ENCODE data around the gene TASL.

- TF ChIP-seq RFX5 (IDR thresholded peaks at IDR 0.05) (no peak), RNF2 (IDR thresholded peaks at IDR 0.05; ENCODE audit: borderline replicate concordance, low read depth) (no peak), CTCF (IDR thresholded peaks at IDR 0.05) (no peak), MYC (IDR thresholded peaks at IDR 0.05; ENCODE audit: borderline replicate concordance, low read length) (no peak), CBX2 (IDR thresholded peaks at IDR 0.05; ENCODE audit: borderline replicate concordance, low read depth) (no peak), POLR2A (IDR thresholded peaks at IDR 0.05; ENCODE audit: low read length) (no peak), NFE2L2 (conservative IDR thresholded peaks at IDR 0.05; ENCODE audit: low read length) (no peak), RCOR1 (IDR thresholded peaks at IDR 0.05; ENCODE audit: low read depth, low read length) (no peak), KDM1A (IDR thresholded peaks at IDR 0.05; ENCODE audit: low read depth) (no peak), JUN (IDR thresholded peaks at IDR 0.05) (no peak), POLR2AphosphoS2 (conservative IDR thresholded peaks at IDR 0.05; ENCODE audit: low read length) (no peak), ESRRA (IDR thresholded peaks at IDR 0.05; ENCODE audit: borderline replicate concordance, low read length) (no peak)
- TF ChIP-seq, protein P1, sequence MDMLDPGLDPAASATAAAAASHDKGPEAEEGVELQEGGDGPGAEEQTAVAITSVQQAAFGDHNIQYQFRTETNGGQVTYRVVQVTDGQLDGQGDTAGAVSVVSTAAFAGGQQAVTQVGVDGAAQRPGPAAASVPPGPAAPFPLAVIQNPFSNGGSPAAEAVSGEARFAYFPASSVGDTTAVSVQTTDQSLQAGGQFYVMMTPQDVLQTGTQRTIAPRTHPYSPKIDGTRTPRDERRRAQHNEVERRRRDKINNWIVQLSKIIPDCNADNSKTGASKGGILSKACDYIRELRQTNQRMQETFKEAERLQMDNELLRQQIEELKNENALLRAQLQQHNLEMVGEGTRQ (IDR thresholded peaks at IDR 0.05): no peak
- TF ChIP-seq, protein P2, sequence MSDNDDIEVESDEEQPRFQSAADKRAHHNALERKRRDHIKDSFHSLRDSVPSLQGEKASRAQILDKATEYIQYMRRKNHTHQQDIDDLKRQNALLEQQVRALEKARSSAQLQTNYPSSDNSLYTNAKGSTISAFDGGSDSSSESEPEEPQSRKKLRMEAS (IDR thresholded peaks at IDR 0.05): no peak
Observed at GRCh38 chrX:30582664-30583063, 5.1 kb upstream of the TASL start.

Measured in A549 (cell line).